Measurements from ENCODE around the gene NFIA. TPM values are rescaled to one million over a fixed set of nuclear protein-coding genes. Genes with fewer than 3 reads are reported as not detected.

NFIA gene
- total RNA-seq, 1 donor from 2014 or later = 111 TPM

GRCh38 chr1:61083807-61084440 is 1.6 kb downstream of the NFIA start:
- no peak for DNase-seq (ENCODE audit: low spot score)

GRCh38 chr1:61084491-61085031 is 2.2 kb downstream of the NFIA start:
- DNase-seq (ENCODE audit: low spot score) = no peak

DNA sequence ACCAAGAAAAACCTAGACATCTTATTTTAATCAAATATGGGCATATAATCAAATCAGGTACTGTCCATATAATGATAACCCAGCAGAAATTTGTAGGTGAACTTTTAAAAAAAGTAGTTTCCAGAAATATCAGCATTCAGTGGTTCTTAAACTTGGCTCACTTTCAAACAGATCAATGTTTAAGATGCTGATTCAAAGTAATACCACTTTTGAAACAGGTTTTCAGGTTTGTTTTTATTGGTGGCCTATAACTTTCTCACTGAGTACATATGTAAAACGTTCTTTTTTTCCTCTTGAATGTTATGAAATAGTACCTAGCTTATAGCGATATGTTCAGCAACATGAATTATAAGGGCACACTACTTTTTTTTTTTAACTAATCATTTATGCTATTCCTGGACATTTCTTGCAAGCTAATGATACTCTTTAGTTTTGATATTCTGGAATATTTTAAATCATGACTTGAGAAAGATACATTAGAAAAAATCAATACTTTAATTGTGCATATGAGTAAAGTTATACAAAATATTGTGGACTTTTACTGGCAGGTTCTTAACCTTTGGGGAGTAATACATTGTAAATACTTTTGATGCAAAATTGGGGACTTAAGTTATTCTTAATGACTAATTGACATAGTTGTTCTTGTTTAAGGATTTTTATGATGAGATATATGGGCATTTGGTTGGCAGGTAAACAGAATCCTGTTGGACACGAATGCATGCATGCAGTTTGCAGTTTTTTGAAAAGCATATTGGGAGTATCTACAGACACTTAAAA is 3.0 kb downstream of the NFIA start:
- no peak for DNase-seq (ENCODE audit: low spot score)

DNA sequence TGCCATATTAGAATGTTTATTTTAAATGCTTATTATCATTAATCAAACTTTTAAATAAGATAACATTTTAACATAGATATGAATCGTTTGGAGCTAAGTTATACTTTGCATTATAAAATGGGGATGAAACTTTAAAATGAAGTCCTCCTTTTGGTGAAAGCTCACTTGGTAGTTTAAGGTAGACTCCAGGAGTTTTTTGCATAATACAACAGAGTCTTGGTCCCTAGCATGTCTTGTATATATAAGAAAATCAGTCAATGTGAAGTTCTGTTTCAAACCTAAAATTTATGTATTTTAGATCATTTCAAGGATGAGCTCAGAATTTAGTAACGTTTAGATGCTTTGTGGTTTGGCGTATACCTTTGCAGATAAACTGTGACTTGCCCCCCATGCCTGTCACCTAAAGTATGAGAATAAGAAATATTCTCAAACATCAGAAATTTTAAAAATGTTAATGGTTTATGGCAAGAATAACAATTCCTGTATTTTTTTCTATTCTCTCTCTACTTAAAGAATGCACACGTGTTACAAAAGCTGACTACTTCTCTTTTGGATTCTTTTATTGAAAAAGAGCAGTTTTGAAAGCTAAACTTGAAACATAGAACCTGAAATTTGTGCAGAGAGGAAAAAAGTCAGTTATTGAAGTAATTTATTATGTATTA is 3.8 kb downstream of the NFIA start:
- DNase-seq (ENCODE audit: low spot score) = no peak

- DNase-seq (ENCODE audit: low spot score) = no peak
These were observed 5.2 kb downstream of the NFIA start for GRCh38 chr1:61087571-61087970.

DNA sequence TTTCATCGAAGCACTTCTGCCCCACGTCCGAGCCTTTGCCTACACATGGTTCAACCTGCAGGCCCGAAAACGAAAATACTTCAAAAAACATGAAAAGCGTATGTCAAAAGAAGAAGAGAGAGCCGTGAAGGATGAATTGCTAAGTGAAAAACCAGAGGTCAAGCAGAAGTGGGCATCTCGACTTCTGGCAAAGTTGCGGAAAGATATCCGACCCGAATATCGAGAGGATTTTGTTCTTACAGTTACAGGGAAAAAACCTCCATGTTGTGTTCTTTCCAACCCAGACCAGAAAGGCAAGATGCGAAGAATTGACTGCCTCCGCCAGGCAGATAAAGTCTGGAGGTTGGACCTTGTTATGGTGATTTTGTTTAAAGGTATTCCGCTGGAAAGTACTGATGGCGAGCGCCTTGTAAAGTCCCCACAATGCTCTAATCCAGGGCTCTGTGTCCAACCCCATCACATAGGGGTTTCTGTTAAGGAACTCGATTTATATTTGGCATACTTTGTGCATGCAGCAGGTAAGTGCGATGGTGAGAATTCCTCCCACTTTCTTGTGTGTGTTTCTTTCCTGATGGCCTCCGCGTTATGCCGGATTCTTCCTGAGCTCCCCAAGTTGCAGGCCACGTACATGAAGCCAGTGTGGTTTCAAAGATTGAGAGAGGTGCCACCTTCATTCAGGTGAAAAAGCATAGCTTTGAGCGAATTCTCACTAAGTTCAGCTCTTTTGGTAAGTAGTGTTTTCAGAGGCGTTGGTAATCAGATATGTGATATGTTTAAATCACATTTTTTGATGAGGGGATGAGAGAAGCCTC is 6.0 kb downstream of the NFIA start:
- DNase-seq (ENCODE audit: low spot score) = no peak

DNA sequence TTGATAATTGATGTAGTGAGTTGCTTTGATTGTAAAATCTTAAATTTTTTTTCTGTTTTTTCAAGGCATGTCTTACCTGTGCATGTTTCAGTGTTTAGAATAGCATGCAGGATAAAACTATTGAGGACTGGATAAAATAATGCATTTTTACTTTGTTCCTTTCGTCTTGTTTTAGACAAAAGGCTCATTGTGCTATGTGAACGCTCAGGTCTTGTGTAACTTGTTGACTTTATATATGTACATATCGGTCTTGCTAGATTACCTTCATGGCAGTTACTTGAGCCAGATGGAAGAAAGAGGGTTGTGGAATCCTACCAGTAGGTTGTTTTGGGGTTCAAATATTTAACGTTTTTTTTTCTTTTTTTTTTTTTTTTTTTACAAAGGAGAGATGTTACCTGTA is 7.0 kb downstream of the NFIA start:
- DNase-seq (ENCODE audit: low spot score) = no peak

- no peak for DNase-seq (ENCODE audit: low spot score)
These were observed 7.4 kb downstream of the NFIA start for GRCh38 chr1:61089741-61090140.

DNA sequence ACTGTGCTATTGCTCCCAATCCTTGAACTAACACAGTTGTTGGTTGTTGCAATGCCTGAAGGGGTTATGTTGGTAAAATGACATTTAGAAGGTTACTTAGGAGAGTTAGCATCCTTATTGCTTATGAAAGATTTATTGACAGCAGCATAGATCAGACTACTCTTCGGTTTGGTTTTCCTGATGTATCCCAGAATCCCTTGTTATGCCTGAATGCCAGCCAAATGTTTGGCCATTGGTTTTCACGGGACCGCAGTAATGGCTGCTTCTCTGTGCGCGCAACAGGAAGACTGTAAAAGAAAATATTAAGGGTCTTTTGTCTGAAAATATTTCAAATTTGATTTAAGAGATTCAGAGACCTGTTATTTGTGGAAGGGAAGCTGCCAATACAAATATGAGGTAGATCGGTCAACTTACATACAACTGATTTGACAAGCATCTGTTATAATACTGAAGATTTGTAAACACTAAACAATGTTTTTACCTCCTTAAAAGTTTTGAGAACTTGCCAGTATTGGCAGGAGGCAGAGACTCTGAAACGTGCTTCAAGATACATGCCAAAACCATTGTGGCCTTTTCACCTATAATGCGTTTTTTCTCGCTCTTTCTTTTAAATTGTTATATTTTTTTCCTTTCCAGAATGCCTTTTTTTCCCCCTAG is 8.3 kb downstream of the NFIA start:
- no peak for DNase-seq (ENCODE audit: low spot score)

GRCh38 chr1:61091455-61091854 is 9.1 kb downstream of the NFIA start:
- DNase-seq (ENCODE audit: low spot score) = no peak

GRCh38 chr1:61092642-61093041 is 10.3 kb downstream of the NFIA start:
- DNase-seq (ENCODE audit: low spot score) = no peak

- DNase-seq (ENCODE audit: low spot score) = no peak
These were observed 11.3 kb downstream of the NFIA start for GRCh38 chr1:61093525-61094137.

DNA sequence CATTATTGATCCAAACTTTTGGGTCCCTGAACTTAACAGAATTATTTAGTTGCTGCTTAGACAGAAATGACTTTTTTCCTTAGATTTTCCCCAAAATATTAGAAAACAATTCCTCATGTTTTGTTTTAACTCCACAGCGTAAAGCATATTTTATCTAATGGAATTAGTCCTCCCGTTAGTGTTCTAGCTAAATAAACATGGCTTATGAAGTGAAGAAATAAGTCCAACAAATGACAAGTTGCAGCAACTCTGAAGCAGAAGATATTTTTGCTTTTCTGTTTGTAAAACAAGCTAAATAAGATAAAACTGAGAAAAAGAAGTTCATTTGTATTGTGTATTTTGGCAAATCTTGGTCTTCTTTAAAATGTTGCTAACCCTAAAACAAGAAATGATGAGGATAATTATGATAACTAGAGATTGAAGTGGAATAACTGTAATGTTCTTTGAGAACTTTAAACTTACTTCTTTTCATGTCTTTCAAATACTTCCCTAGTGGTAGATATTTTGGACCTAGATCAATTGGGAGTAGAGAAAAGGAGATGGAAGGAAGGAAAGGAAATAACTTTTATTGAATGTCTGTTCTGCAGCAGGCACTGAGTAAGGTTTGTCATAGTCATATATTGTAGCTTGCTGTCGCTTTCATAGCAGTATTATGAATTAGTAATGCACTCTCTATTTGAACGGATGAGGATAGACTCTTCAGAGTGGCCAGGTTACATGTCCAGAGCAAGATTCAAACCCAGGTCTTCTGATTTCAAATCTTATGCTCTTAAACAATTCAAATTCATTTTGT is 12.5 kb downstream of the NFIA start:
- no peak for DNase-seq (ENCODE audit: low spot score)

- DNase-seq (ENCODE audit: low spot score) = no peak
These were observed 13.1 kb downstream of the NFIA start for GRCh38 chr1:61095470-61095812.

- DNase-seq (ENCODE audit: low spot score) = no peak
These were observed 15.0 kb downstream of the NFIA start for GRCh38 chr1:61097317-61097716.

- DNase-seq (ENCODE audit: low spot score) = no peak
These were observed 15.4 kb downstream of the NFIA start for GRCh38 chr1:61097722-61098121.

DNA sequence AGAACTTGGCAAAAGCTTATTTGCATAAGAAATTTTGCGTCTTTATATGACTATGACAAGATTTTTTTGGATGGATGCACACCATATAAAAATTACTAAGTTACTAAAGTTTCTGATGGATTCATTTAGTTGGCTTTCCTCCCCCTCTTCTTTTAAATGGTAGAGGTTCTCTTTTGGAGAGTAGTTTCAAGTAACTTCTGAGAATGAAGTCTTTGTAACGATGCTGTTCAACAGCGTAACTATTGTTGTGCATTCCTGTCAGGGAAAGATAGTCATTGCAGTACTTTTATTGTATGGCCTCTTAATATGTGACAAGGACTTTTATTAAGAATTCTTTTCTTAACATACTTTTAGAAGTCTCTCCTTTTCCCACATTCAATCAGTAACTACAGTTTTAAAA is 16.0 kb downstream of the NFIA start:
- DNase-seq (ENCODE audit: low spot score) = no peak

DNA sequence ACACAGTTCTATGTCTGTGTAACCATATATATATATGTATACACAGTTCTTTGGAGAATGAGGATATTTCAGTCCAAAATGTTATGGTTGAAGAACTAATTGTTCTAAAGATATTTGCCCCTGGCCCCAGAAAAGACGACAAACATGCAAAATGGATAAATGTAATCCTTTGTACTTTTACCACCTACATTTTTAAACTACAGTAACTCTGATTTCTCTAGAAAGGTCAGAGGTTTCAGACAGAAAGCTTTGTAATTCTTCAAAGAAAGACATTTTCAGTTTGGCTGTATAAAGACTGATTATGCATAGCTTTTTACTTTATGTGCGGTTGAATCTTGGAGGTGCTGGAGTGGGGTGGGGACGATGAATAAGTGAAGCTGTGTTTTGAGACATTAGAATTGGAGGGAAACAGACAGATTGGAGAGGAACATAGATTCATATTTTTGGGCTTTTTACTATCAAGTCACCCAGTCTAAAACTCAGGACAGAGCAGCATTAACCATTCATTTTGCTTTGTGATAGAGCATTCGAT is 16.6 kb downstream of the NFIA start:
- no peak for DNase-seq (ENCODE audit: low spot score)

DNA sequence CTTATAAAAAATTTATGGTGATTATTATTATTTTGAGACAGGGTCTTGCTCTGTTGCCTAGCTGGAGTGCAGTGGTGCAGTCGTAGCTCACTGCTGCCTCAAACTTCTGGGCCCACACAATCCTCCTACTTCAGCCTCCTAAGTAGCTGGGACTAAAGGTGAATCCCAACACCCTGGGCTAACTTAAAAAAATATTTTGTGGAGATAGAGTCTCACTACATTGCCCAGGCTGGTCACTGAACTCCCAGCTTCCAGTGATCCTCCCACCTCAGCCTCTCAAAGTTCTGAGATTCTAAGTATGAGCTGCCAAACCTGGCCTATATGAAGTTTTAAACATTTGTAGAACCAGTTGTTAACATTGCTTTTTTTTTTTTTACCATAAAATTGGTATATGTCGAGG is 18.2 kb downstream of the NFIA start:
- no peak for DNase-seq (ENCODE audit: low spot score)
